IPS-18a (cell line): Measurements from ENCODE around the gene SHISA2.

ENCODE experiments used
- H3K27ac ChIP-seq: one replicate; pipeline ENCODE4 v1.5.1; 2013; ENCODE audit warnings: low read length
- H3K27me3 ChIP-seq: one replicate; pipeline ENCODE4 v1.6.1; 2013; ENCODE audit warnings: mild to moderate bottlenecking, low read length; ENCODE audit not compliant: control insufficient read depth, insufficient read depth
- H3K36me3 ChIP-seq: one replicate; pipeline ENCODE4 v1.6.1; 2013; ENCODE audit warnings: low read depth, low read length; ENCODE audit not compliant: control insufficient read depth
- H3K4me1 ChIP-seq: one replicate; pipeline ENCODE4 v1.6.1; 2013; ENCODE audit warnings: low read depth, low read length; ENCODE audit not compliant: control insufficient read depth
- H3K4me3 ChIP-seq: one replicate; pipeline ENCODE4 v1.5.1; 2013; ENCODE audit warnings: low read length
- H3K9ac ChIP-seq: one replicate; pipeline ENCODE4 v1.6.1; 2013; ENCODE audit warnings: mild to moderate bottlenecking, low read length, moderate library complexity
- H3K9me3 ChIP-seq: one replicate; pipeline ENCODE4 v1.6.1; 2013; ENCODE audit warnings: low read depth, low read length; ENCODE audit not compliant: control insufficient read depth

SHISA2 gene

DNA sequence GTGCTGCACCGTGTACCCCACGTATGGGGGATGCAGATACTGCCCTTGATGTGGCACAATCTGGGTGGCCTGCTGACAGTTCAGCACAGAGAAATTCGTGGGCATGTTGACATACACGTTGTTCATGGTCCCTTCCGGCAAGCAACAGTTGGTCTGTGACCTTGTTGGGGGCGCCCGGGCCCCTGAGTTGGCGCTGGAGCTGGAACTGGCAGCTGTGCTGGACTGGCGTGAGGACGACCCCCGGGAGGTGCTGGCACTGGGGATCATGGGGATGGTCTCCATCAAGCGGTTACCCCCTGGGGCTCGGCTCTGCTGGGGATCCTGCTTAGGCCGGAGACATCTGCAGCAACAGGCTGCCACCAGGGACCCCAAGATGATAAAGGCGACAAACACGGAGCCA, 5.2 kb downstream of the SHISA2 start:
- Histone ChIP-seq H3K36me3 (peaks cover 4% of the 10 kb centered on the region), H3K4me1 (peaks cover 9% of the 10 kb centered on the region), H3K27me3 (peaks cover 39% of the 10 kb centered on the region), H3K27ac (no peak overlapping the region), H3K4me3 (no peak overlapping the region), H3K9ac (no peak overlapping the region), H3K9me3 (no peaks in the 10 kb centered on the region)

DNA sequence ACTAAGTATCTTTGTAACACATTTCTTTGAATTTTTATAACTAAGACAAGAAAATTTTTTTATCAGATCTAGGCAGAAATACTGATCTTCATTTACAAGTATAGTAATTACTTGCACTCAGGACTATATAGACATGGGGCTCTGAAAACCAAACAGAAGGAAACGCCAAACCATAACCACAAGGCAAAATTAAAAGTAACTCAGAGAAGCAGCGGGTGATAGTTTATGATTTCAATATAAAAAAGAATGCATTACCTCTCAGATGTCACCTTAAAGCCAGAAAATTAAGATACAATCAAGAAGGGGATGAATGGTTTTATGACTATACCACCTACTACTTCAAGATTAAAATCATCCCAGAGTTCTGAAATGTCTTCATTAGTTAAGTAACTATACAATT, 6.7 kb downstream of the SHISA2 start:
- no peak overlapping the region for H3K9ac ChIP-seq
- no peak overlapping the region for H3K4me3 ChIP-seq
- no peak overlapping the region for H3K27ac ChIP-seq
- H3K27me3 ChIP-seq: peaks cover 27% of the 10 kb centered on the region
- peaks cover 9% of the 10 kb centered on the region for H3K4me1 ChIP-seq
- no peaks in the 10 kb centered on the region for H3K9me3 ChIP-seq
- H3K36me3 ChIP-seq: peaks cover 4% of the 10 kb centered on the region

DNA sequence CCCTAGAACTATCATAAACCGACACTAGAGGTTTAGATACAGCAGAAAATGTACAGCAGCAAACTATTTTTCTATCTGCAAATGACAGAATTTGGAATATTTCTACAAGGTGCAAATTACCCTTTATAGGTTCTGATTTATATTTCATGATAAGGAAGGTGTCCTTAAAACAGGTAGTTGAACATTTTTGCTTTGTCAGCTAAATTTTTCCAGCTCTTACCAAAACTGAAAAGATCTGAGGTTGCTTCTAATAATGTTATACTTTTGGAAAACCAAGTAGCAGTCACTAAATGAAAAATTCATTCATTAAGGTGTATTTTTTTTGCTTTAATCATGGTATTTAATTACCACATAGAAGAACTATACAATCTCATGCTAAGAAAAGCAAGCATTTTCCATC, 9.0 kb downstream of the SHISA2 start:
- no peak overlapping the region for H3K27ac ChIP-seq
- no peaks in the 10 kb centered on the region for H3K4me1 ChIP-seq

DNA sequence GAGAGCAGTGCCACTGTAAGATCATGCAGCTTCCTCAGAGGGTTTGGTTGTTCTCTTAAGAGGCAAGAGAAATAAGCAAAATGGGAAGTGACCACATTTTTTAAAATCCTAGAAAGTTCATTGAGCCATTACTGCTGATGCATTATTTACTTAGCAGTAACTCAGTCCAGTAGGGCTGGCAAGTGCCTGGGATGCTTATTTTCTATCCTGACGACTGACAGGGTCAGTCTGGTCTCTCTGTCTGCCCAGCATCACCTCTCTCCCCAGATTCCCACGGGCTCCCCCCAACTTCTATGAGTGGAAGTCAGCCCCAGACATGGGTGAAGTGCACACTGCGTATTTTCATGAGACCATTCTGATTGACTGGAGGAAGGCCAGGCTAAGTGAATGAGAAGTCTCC, 10.4 kb downstream of the SHISA2 start:
- Histone ChIP-seq H3K4me3 (no peak overlapping the region), H3K4me1 (no peaks in the 10 kb centered on the region), H3K9ac (no peak overlapping the region)

More for the DNA sequence above, 9.0 kb downstream of the SHISA2 start:
- Histone ChIP-seq H3K27me3 (peaks cover 4% of the 10 kb centered on the region), H3K4me3 (no peak overlapping the region), H3K9me3 (no peaks in the 10 kb centered on the region), H3K9ac (no peak overlapping the region), H3K36me3 (peaks cover 4% of the 10 kb centered on the region)

DNA sequence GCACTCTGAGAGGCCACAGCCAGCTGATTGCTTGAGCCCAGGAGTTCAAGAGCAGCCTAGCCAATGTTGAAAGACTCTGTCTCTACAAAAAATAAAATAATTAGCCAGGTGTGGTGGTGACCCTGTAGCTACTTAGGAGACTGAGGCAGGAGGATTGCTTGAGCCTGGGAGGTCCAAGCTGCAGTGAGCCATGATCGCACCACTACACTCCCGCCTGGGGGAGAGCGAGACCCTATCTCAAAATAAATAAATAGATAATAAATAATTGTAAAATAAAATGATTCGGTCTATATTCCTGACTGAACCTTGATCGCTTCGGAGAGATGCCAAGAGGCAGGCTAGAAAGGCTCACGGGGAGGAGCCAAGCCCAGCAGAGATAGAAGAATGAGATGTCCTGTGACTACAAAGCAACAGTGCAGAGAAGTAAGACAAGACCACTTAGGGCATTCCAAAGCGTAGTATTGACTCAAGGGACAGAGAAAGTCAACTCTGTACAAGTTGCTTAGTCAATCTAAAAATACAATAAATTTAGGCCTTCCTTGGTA, 12.8 kb downstream of the SHISA2 start:
- no peak overlapping the region for H3K9ac ChIP-seq
- H3K4me3 ChIP-seq: no peak overlapping the region
- no peaks in the 10 kb centered on the region for H3K27me3 ChIP-seq
- no peaks in the 10 kb centered on the region for H3K9me3 ChIP-seq
- no peak overlapping the region for H3K27ac ChIP-seq
- H3K4me1 ChIP-seq: no peaks in the 10 kb centered on the region
- H3K36me3 ChIP-seq: no peaks in the 10 kb centered on the region

More for the DNA sequence above, 10.4 kb downstream of the SHISA2 start:
- Histone ChIP-seq H3K36me3 (peaks cover 4% of the 10 kb centered on the region), H3K9me3 (no peaks in the 10 kb centered on the region), H3K27ac (no peak overlapping the region), H3K27me3 (no peaks in the 10 kb centered on the region)

DNA sequence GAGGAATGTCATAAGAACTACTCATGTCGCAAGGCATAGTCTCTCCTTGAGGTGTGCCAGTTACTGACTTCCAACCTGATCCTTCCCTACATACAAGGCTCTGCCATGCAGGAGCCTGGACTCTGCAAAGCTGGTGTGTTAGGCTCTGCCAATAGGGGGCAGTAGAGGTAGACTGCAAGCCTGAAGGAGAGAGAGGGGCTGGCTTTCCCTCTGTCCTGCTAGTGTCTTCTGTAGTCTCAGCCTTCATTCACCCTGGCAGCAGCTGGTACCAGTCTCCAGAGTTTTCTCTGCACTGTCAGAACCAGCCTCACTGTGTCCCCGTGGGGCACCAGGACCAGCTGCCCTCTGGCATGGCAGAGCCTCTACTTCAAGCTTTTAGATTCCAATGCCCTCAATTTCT, 14.5 kb downstream of the SHISA2 start:
- Histone ChIP-seq H3K4me1 (peaks cover 3% of the 10 kb centered on the region), H3K27me3 (no peaks in the 10 kb centered on the region), H3K9me3 (no peaks in the 10 kb centered on the region), H3K4me3 (no peak overlapping the region), H3K9ac (no peak overlapping the region), H3K36me3 (no peaks in the 10 kb centered on the region), H3K27ac (no peak overlapping the region)

DNA sequence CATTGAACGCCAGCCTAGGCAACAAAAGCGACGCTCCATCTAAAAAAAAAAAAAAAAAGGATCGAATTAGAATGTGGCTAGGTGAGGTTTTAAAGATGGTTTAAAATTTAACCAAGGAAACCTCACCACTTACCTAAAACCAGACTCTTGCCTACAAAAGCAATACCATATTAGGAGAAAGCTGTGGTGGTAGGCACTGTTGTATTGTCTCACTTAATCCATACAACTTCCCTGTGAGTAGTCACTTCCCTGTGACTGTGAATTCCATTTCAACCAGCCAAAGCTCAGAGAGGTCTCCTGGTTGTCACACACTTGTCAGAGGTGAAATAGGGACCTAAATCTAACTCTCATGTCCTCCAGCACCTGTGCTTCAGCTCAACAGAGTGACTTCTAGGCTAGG, 15.4 kb downstream of the SHISA2 start:
- Histone ChIP-seq H3K27me3 (no peaks in the 10 kb centered on the region), H3K27ac (no peak overlapping the region), H3K9ac (no peak overlapping the region), H3K36me3 (no peaks in the 10 kb centered on the region), H3K4me1 (peaks cover 3% of the 10 kb centered on the region), H3K9me3 (no peaks in the 10 kb centered on the region), H3K4me3 (no peak overlapping the region)

DNA sequence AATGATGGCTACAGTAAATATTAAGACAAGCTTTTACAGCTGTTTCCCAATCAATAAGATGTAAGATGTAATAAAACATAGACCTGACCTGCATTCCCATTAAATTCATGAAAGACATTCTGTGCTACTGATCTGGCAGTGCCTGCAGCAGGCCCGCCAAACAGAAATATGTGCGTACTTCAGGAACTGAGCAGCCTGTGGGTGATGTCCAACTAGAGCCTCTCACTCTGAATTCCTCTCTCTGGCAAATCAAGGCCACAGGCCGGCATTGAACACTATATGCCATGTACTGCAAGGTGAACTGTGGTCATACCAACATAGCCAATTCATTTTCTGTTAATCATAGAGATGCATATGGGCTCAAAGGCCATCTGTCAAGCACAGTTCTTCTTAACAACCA, 17.8 kb downstream of the SHISA2 start:
- Histone ChIP-seq H3K36me3 (no peaks in the 10 kb centered on the region), H3K27me3 (no peaks in the 10 kb centered on the region), H3K4me1 (peaks cover 3% of the 10 kb centered on the region), H3K9ac (no peak overlapping the region), H3K27ac (no peak overlapping the region), H3K9me3 (no peaks in the 10 kb centered on the region), H3K4me3 (no peak overlapping the region)

DNA sequence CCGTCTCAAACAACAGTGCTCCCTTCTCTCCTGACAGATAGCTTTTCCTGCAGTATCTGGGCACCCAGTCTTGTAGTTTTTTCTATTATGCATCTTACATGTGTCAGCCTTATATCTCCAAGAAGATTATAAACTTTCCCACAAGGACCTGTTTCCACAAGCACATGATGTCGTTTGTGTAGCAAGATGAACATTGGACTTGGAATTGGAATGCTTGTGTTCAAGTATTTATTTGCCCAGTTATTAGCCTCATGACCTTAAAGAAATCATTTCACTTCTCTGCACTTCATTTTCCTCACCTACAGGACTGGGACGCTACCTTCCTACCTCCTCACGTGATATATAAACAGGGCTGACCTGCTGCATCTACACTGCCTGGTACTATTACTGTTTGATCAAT, 21.5 kb downstream of the SHISA2 start:
- H3K9ac ChIP-seq: no peak overlapping the region
- peaks cover 11% of the 10 kb centered on the region for H3K4me1 ChIP-seq
- no peaks in the 10 kb centered on the region for H3K27me3 ChIP-seq
- no peaks in the 10 kb centered on the region for H3K36me3 ChIP-seq
- no peaks in the 10 kb centered on the region for H3K9me3 ChIP-seq
- no peak overlapping the region for H3K4me3 ChIP-seq
- H3K27ac ChIP-seq: no peak overlapping the region

DNA sequence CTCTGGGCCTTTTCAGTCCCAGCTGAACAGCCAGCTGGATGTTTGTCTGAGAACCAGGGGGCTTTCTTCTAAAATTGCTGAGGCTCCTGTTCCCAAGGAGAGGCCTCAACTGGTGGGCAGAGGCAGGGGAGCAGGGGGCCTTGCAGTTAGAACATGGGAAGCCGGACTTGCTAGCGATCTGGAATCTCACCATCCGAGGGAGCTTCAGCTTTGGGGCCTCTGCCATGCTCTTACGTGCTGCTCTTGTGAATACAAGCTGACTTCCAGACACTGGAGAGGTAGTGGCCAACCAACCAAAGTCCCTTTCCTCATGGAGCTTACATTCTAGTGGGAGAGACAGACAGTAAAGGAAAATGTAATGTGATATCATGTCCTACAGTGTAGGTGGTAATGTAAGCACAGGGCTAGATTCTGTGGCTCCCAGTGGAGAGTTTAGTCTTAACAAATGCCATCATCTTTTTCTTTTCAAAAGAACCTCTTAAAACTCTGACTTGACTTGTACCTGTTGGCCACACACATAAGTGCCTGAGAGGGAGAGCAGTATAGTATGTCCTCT, 22.2 kb downstream of the SHISA2 start:
- Histone ChIP-seq H3K27ac (no peak overlapping the region), H3K9ac (no peak overlapping the region), H3K4me1 (peaks cover 14% of the 10 kb centered on the region), H3K36me3 (no peaks in the 10 kb centered on the region), H3K9me3 (no peaks in the 10 kb centered on the region), H3K4me3 (no peak overlapping the region), H3K27me3 (no peaks in the 10 kb centered on the region)

DNA sequence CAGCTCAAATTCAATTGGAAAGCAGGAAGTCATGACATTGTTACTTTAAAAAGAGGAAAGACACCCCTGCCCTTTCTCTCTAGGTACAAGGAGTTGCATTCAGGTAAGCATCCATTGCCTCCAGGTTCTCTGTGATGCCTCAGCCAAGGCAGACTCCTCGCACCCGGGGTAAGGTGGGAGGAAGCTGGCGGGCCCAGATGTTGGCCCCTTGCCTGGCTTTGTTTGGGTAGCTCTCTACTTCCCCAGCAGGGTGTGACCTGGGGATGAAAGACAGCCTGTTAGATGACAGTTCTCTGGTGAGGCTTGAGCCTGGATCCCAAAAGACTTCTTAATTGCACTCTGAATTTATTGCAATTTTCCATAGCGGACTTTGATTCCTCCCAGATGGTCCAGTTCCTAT, 25.6 kb downstream of the SHISA2 start:
- no peak overlapping the region for H3K9ac ChIP-seq
- no peaks in the 10 kb centered on the region for H3K9me3 ChIP-seq
- H3K27me3 ChIP-seq: no peaks in the 10 kb centered on the region
- no peaks in the 10 kb centered on the region for H3K36me3 ChIP-seq
- peaks cover 14% of the 10 kb centered on the region for H3K4me1 ChIP-seq
- H3K4me3 ChIP-seq: no peak overlapping the region
- H3K27ac ChIP-seq: no peak overlapping the region

DNA sequence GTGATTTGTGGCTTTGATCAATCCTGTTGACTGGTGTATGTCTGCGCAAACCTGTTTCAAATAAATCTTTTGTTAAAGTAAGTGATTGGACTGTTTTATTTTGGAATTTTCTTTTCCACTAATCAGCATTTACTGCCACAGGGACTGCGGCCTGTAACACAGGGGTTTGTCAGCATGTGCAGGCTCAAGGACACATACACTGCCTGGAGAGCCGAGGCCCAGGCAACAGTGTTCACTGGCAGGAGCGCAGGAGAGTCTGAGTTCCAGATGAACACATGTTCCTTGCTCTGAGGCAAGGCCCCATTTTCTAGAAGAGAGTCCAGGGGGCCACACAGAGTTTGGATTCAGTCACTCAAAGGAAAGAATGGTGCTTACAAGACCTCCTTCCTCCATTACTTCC, 26.0 kb downstream of the SHISA2 start:
- Histone ChIP-seq H3K4me3 (no peak overlapping the region), H3K4me1 (peaks cover 14% of the 10 kb centered on the region), H3K27ac (no peak overlapping the region), H3K9me3 (no peaks in the 10 kb centered on the region), H3K36me3 (no peaks in the 10 kb centered on the region), H3K9ac (no peak overlapping the region), H3K27me3 (no peaks in the 10 kb centered on the region)
